ENCODE measurements around the gene CCDC187. TPM values are rescaled to one million over a fixed set of nuclear protein-coding genes. Genes with fewer than 3 reads are reported as not detected.

The CCDC187 gene
- total and polyA plus RNA-seq, 3 donors from 2014 or later, result 13.8 to 61.5 (median 33.4) TPM

DNA sequence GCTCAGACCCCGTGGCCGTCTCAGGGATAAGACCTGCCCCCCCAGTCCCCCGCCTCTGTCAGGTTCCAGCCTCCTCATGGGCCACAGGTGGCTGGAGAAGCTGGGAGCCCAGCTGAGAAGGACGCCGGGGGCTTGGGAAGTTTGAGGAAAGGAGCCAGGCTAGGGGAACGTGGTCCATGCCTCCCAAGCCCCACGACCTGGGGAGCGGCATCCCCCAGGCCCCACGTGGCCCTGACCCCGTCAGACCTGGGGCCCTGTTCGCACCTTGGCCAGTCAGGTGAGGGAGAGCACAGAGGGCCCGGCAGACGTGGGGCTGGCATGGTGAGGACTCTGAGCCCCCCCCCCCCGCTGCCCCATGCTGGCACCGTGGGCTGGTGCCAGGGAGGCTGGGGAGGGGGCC is 27.1 kb upstream of the CCDC187 start:
- Histone ChIP-seq H3K27me3 (no peaks in the 10 kb centered on the region), H3K4me1 (peaks cover 19% of the 10 kb centered on the region), H3K9me3 (no peaks in the 10 kb centered on the region), H3K4me3 (no peak overlapping the region), H3K36me3 (ENCODE audit: low read depth, missing control alignments) (no peaks in the 10 kb centered on the region), H3K27ac (no peak overlapping the region)
- DNase-seq, result no peak
- no peak for TF ChIP-seq POLR2A (IDR thresholded peaks at IDR 0.05)
- TF ChIP-seq, protein P1, sequence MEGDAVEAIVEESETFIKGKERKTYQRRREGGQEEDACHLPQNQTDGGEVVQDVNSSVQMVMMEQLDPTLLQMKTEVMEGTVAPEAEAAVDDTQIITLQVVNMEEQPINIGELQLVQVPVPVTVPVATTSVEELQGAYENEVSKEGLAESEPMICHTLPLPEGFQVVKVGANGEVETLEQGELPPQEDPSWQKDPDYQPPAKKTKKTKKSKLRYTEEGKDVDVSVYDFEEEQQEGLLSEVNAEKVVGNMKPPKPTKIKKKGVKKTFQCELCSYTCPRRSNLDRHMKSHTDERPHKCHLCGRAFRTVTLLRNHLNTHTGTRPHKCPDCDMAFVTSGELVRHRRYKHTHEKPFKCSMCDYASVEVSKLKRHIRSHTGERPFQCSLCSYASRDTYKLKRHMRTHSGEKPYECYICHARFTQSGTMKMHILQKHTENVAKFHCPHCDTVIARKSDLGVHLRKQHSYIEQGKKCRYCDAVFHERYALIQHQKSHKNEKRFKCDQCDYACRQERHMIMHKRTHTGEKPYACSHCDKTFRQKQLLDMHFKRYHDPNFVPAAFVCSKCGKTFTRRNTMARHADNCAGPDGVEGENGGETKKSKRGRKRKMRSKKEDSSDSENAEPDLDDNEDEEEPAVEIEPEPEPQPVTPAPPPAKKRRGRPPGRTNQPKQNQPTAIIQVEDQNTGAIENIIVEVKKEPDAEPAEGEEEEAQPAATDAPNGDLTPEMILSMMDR (IDR thresholded peaks at IDR 0.05), result no peak
- WGBS, 2 donors, result 65 to 85% methylated on average over 2 to 15 of the region's 15 CpGs
- intact Hi-C loops (cut with DNase I; ENCODE audit: low total_unique reads), result no loop called here

- Histone ChIP-seq H3K36me3 (ENCODE audit: low read depth, missing control alignments) (no peaks in the 10 kb centered on the region), H3K27me3 (no peaks in the 10 kb centered on the region), H3K9me3 (no peaks in the 10 kb centered on the region), H3K4me3 (no peak overlapping the region), H3K27ac (no peak overlapping the region), H3K4me1 (peaks cover 24% of the 10 kb centered on the region)
- intact Hi-C loops (cut with DNase I; ENCODE audit: low total_unique reads), result no loop called here
- no peak for TF ChIP-seq POLR2A (IDR thresholded peaks at IDR 0.05)
- TF ChIP-seq, protein P1 (IDR thresholded peaks at IDR 0.05), result no peak
- DNase-seq, result no peak
- 63 to 92% methylated on average over 7 to 14 of the region's 14 CpGs for WGBS, 2 donors
Measured at GRCh38 chr9:136330406-136330990, 26.6 kb upstream of the CCDC187 start.

DNA sequence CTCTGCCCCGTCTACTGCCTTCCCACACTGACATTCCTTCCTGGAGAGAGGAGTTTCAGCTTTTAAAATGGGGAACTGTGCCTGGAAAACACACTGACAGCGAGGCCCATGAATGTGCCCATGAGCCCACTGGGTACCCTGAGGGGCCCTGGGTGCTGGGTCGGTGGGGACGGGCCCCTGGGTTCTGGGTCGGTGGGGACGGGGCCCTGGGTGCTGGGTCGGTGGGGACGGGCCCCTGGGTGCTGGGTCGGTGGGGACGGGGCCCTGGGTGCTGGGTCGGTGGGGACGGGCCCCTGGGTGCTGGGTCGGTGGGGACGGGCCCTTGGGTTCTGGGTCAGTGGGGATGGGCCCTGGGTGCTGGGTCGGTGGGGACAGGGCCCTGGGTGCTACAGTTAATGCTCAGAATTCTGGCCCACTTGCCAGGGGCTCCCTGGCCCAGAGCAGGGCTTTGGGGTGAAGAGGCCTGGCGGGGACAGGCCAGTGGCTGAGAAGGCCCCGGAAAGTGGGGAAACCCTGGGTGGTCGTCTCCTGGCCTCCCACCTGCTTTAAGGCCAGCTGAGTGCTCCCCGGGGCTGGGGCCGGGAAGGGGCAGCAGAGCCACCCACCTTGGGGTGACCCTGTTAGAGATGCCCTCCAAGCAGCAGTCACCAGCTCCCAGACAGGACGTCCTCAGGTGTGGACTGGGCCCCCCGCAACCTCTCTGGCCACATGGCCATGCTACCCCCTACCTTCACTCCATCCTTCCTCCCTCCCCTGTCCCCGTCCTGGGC is 25.9 kb upstream of the CCDC187 start:
- no peak for DNase-seq
- 85 to 90% methylated on average over 13 to 23 of the region's 23 CpGs for WGBS, 2 donors
- Histone ChIP-seq H3K36me3 (ENCODE audit: low read depth, missing control alignments) (no peaks in the 10 kb centered on the region), H3K27me3 (no peaks in the 10 kb centered on the region), H3K27ac (peak overlapping the region in 1 of 2 donors; percentile 86), H3K4me1 (peaks cover 24% of the 10 kb centered on the region), H3K9me3 (no peaks in the 10 kb centered on the region), H3K4me3 (no peak overlapping the region)
- intact Hi-C loops (cut with DNase I; ENCODE audit: low total_unique reads), result no loop called here
- TF ChIP-seq, protein P1 (IDR thresholded peaks at IDR 0.05), result no peak
- no peak for TF ChIP-seq POLR2A (IDR thresholded peaks at IDR 0.05)

- DNase-seq, result no peak
- intact Hi-C loops (cut with DNase I; ENCODE audit: low total_unique reads), result no loop called here
- WGBS, 2 donors, result 65 to 77% methylated on average over 7 to 18 of the region's 19 CpGs
- H3K36me3 ChIP-seq (ENCODE audit: low read depth, missing control alignments), result no peaks in the 10 kb centered on the region
- H3K4me1 ChIP-seq, result peaks cover 27% of the 10 kb centered on the region
- TF ChIP-seq POLR2A (IDR thresholded peaks at IDR 0.05), result no peak
- TF ChIP-seq, protein P1 (IDR thresholded peaks at IDR 0.05), result no peak
- no peaks in the 10 kb centered on the region for H3K27me3 ChIP-seq
- H3K9me3 ChIP-seq, result no peaks in the 10 kb centered on the region
- H3K27ac ChIP-seq, result peak overlapping the region in 1 of 2 donors; percentile 86
- no peak overlapping the region for H3K4me3 ChIP-seq
Measured at GRCh38 chr9:136329211-136329627, 25.3 kb upstream of the CCDC187 start.
